ENCODE measurements around the gene ARHGEF28.

The ARHGEF28 gene

GRCh38 chr5:73899055-73899454 lies 273.1 kb downstream of the ARHGEF28 start:
- TF ChIP-seq, protein P1, sequence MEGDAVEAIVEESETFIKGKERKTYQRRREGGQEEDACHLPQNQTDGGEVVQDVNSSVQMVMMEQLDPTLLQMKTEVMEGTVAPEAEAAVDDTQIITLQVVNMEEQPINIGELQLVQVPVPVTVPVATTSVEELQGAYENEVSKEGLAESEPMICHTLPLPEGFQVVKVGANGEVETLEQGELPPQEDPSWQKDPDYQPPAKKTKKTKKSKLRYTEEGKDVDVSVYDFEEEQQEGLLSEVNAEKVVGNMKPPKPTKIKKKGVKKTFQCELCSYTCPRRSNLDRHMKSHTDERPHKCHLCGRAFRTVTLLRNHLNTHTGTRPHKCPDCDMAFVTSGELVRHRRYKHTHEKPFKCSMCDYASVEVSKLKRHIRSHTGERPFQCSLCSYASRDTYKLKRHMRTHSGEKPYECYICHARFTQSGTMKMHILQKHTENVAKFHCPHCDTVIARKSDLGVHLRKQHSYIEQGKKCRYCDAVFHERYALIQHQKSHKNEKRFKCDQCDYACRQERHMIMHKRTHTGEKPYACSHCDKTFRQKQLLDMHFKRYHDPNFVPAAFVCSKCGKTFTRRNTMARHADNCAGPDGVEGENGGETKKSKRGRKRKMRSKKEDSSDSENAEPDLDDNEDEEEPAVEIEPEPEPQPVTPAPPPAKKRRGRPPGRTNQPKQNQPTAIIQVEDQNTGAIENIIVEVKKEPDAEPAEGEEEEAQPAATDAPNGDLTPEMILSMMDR (IDR thresholded peaks at IDR 0.05; ENCODE audit: control insufficient read depth, insufficient read depth, low read depth, low read length, missing control alignments) = no peak
- no peak overlapping the region for H3K4me3 ChIP-seq (ENCODE audit: control insufficient read depth, low read depth, low read length)
- DNase-seq (ENCODE audit: low read depth) = no peak

DNA sequence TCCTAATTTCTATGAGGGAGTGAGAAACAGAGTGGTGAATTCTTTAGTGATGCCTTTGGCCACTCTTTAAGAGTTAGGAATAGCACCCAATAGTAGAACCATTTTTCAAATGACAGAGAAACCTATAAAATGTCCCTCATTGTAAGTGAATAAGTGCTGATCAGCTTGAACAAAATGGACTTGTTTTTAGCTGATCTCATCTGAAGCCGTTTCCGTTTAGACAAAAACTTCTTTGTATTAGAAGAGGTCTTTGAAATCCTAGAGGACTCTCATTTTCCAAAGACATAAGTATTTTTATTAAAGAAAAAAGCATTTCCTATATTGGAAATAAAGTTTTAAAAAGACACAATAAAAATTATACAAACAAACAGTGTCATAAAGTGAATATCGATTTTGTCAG lies 273.9 kb downstream of the ARHGEF28 start:
- TF ChIP-seq, protein P1 (IDR thresholded peaks at IDR 0.05; ENCODE audit: control insufficient read depth, insufficient read depth, low read depth, low read length, missing control alignments) = no peak
- no peak overlapping the region for H3K4me3 ChIP-seq (ENCODE audit: control insufficient read depth, low read depth, low read length)
- DNase-seq (ENCODE audit: low read depth) = no peak

DNA sequence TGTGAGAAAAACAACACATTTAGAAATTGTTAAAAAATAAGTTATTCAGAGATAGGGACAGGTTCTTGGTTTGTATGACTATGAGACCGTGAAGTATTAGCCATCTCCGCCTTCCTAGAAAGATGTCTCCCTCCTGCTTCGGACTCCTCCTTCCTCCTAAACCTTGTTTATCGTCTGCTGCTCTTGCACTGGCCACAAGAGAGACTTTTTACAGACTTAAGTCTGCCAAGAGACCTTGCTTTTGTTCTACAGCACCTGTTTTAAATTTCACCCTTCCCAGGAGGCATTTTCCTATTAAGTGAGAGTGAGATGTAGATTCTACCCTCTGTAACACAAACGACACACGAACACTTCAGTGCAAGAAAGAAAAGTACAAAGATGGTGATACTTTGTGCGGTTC lies 274.6 kb downstream of the ARHGEF28 start:
- no peak overlapping the region for H3K4me3 ChIP-seq (ENCODE audit: control insufficient read depth, low read depth, low read length)
- no peak for DNase-seq (ENCODE audit: low read depth)
- TF ChIP-seq, protein P1 (IDR thresholded peaks at IDR 0.05; ENCODE audit: control insufficient read depth, insufficient read depth, low read depth, low read length, missing control alignments) = no peak

DNA sequence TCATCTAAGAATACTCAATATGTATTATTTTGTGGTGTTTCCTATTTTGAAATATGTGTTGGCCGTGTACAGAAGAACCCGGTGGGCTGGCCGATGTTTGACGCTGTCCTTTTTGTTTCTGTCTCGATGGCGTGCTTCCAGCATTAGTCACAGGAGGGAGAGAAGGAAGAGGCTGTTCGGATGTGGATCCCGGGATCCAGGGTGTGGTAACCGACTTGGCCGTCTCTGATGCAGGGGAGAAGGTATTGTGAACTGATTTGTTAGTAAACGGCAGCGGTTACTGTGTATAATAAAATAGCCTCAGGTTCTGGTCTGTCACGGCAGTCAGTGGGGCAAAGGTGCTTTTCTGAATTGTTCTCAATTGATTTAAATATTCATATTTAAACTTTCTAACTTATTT lies 275.0 kb downstream of the ARHGEF28 start:
- no peak for DNase-seq (ENCODE audit: low read depth)
- TF ChIP-seq, protein P1 (IDR thresholded peaks at IDR 0.05; ENCODE audit: control insufficient read depth, insufficient read depth, low read depth, low read length, missing control alignments) = no peak
- H3K4me3 ChIP-seq (ENCODE audit: control insufficient read depth, low read depth, low read length) = no peak overlapping the region

DNA sequence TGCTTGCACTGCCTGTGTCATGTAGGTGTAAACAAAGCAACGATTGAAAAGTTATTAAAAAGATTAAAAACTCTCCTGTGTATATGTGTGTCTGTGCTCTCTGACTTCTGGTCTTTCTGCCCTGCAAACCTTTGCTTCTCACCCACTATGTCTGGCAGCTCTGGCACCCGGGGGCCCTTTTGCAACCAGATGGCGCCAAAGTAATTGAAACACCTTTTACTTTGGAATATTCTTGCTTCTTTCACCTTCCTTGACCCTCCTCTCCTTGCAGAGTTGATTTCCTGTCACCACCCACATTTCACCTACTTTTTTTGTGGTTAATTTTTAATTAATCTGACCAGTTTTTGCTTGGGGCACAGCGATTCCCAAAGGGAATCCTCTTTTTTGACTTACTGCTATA lies 275.5 kb downstream of the ARHGEF28 start:
- TF ChIP-seq, protein P1 (IDR thresholded peaks at IDR 0.05; ENCODE audit: control insufficient read depth, insufficient read depth, low read depth, low read length, missing control alignments) = peak; percentile 13
- H3K4me3 ChIP-seq (ENCODE audit: control insufficient read depth, low read depth, low read length) = no peak overlapping the region
- no peak for DNase-seq (ENCODE audit: low read depth)

DNA sequence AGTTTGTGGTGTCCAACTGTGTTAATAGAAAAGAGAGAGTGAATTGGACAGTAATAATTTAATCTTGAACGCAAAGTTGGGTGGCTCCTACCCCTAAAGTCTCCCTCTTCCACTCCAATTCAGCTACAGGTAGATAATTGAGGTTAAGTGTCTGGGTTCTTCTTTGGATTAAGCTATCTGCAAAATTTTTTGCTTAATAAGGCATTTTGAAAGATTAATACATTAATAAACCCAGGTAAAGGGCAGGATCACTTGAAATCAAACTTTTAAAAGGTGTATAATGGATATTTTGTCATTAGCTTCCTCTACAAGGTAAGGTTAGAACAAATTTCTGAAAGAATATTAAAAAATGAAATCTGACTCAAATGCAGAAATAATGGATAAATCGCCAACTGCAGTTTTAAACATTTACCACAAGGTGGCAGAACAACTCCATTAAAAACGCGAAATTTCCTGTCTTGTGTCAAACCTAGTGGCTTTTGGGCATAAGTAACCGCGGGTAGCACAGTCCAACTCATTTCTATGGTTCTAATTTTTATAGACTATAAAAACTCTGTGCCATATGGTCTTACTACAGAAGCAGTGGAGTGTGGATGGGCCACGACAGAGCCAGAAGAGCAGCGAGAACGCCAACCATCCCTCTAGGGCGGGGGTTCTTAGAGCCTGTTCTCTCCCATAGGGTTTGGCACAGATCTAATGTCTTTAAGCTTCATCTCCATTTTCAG lies 276.5 kb downstream of the ARHGEF28 start:
- peak; percentile 60 for DNase-seq (ENCODE audit: low read depth)
- no peak overlapping the region for H3K4me3 ChIP-seq (ENCODE audit: control insufficient read depth, low read depth, low read length)
- TF ChIP-seq, protein P1 (IDR thresholded peaks at IDR 0.05; ENCODE audit: control insufficient read depth, insufficient read depth, low read depth, low read length, missing control alignments) = peak; percentile 52
